ENCODE results near the gene CRKL. TPM values are rescaled to one million over a fixed set of nuclear protein-coding genes. Genes with fewer than 3 reads are reported as not detected.

CRKL gene
- total RNA-seq, 1 experiment from 2014 or later: 35.4 TPM

- H3K9ac ChIP-seq (ENCODE audit: low read length): peak overlapping the region; percentile 96
- peaks cover 53% of the 10 kb centered on the region for H4K20me1 ChIP-seq (ENCODE audit: low read length)
- H3K27me3 ChIP-seq (ENCODE audit: low read length): no peaks in the 10 kb centered on the region
- DNase-seq (no peak), ATAC-seq (no peak)
- no peak overlapping the region for H3K27ac ChIP-seq (ENCODE audit: low read length)
- H3K36me3 ChIP-seq (ENCODE audit: low read depth, low read length): peaks cover 7% of the 10 kb centered on the region
- H3K79me2 ChIP-seq (ENCODE audit: low read length): peaks cover 75% of the 10 kb centered on the region
- no peaks in the 10 kb centered on the region for H3K9me3 ChIP-seq (ENCODE audit: low read length)
- BruUV-seq (replicated peaks): TSS peak; percentile 23
- ChIA-PET POLR2A (ENCODE audit: unreplicated experiment) (interaction anchor here (0.6 kb wide), 1 partner anchor 56 kb away, joined by 4 read pairs; no protein-coding TSS in a partner anchor), CTCF (no interaction called here)
- H3K4me3 ChIP-seq (ENCODE audit: low read length): peak overlapping the region; percentile 99
- H3K4me1 ChIP-seq (ENCODE audit: insufficient read depth, low read length): peaks cover 14% of the 10 kb centered on the region
- H2AFZ ChIP-seq (ENCODE audit: low read length): no peak overlapping the region
- H3F3A ChIP-seq (ENCODE audit: low read length, unreplicated experiment): no peaks in the 10 kb centered on the region
- intact Hi-C loops (cut with micrococcal nuclease): no loop called here
- TF ChIP-seq EZH2 (IDR thresholded peaks at IDR 0.05; ENCODE audit: low read length, unreplicated experiment) (no peak), EZH2phosphoT487 (IDR thresholded peaks at IDR 0.05; ENCODE audit: borderline replicate concordance, low read length) (no peak), CTCF (conservative IDR thresholded peaks at IDR 0.05; ENCODE audit: low read depth, low read length) (no peak)
- peak overlapping the region; percentile 92 for H3K4me2 ChIP-seq (ENCODE audit: low read length)
- no peaks in the 10 kb centered on the region for H3K9me2 ChIP-seq (replicated peaks; ENCODE audit: low read length)
Measured at GRCh38 chr22:20919718-20920117, 2.5 kb downstream of the CRKL start.

- Histone ChIP-seq H3K4me1 (ENCODE audit: insufficient read depth, low read length) (peaks cover 14% of the 10 kb centered on the region), H4K20me1 (ENCODE audit: low read length) (peaks cover 62% of the 10 kb centered on the region), H3K4me3 (ENCODE audit: low read length) (peak overlapping the region; percentile 99), H3K9ac (ENCODE audit: low read length) (peak overlapping the region; percentile 96; the same call in 1 of the 2 replicates), H3K36me3 (ENCODE audit: low read depth, low read length) (peaks cover 7% of the 10 kb centered on the region), H3K79me2 (ENCODE audit: low read length) (peaks cover 86% of the 10 kb centered on the region), H3K27me3 (ENCODE audit: low read length) (no peaks in the 10 kb centered on the region), H3K9me2 (replicated peaks; ENCODE audit: low read length) (no peaks in the 10 kb centered on the region), H3K27ac (ENCODE audit: low read length) (no peak overlapping the region), H3K4me2 (ENCODE audit: low read length) (peak overlapping the region; percentile 92), H3K9me3 (ENCODE audit: low read length) (no peaks in the 10 kb centered on the region), H2AFZ (ENCODE audit: low read length) (no peak overlapping the region), H3F3A (ENCODE audit: low read length, unreplicated experiment) (no peaks in the 10 kb centered on the region)
- BruUV-seq (replicated peaks): no TSS peak
- ATAC-seq (no peak), DNase-seq (no peak)
- intact Hi-C loops (cut with micrococcal nuclease): no loop called here
- TF ChIP-seq EZH2 (IDR thresholded peaks at IDR 0.05; ENCODE audit: low read length, unreplicated experiment) (no peak), EZH2phosphoT487 (IDR thresholded peaks at IDR 0.05; ENCODE audit: borderline replicate concordance, low read length) (no peak), CTCF (conservative IDR thresholded peaks at IDR 0.05; ENCODE audit: low read depth, low read length) (no peak)
- POLR2A ChIA-PET (ENCODE audit: unreplicated experiment): no interaction called here
- CTCF ChIA-PET: interaction anchor here (0.7 to 1.8 kb wide), 2 partner anchors 35 to 36 kb away, joined by 4 to 7 read pairs; no protein-coding TSS in a partner anchor
Measured at GRCh38 chr22:20920881-20921203, 3.6 kb downstream of the CRKL start.

GRCh38 chr22:20922141-20922751 lies 5.0 kb downstream of the CRKL start:
- peaks cover 7% of the 10 kb centered on the region for H3K36me3 ChIP-seq (ENCODE audit: low read depth, low read length)
- no TSS peak for BruUV-seq (replicated peaks)
- ChIA-PET POLR2A (ENCODE audit: unreplicated experiment) (no interaction called here), CTCF (interaction anchor here (1.8 kb wide), 1 partner anchor 36 kb away, joined by 7 read pairs; no protein-coding TSS in a partner anchor)
- no peak overlapping the region for H2AFZ ChIP-seq (ENCODE audit: low read length)
- intact Hi-C loops (cut with micrococcal nuclease): no loop called here
- no peaks in the 10 kb centered on the region for H3K9me3 ChIP-seq (ENCODE audit: low read length)
- H3K9me2 ChIP-seq (replicated peaks; ENCODE audit: low read length): no peaks in the 10 kb centered on the region
- no peaks in the 10 kb centered on the region for H3K27me3 ChIP-seq (ENCODE audit: low read length)
- TF ChIP-seq EZH2phosphoT487 (IDR thresholded peaks at IDR 0.05; ENCODE audit: borderline replicate concordance, low read length) (no peak), CTCF (conservative IDR thresholded peaks at IDR 0.05; ENCODE audit: low read depth, low read length) (no peak), EZH2 (IDR thresholded peaks at IDR 0.05; ENCODE audit: low read length, unreplicated experiment) (no peak)
- no peak overlapping the region for H3K9ac ChIP-seq (ENCODE audit: low read length)
- H3K79me2 ChIP-seq (ENCODE audit: low read length): peaks cover 100% of the 10 kb centered on the region
- peaks cover 68% of the 10 kb centered on the region for H4K20me1 ChIP-seq (ENCODE audit: low read length)
- peak; percentile 38 for DNase-seq
- no peaks in the 10 kb centered on the region for H3F3A ChIP-seq (ENCODE audit: low read length, unreplicated experiment)
- no peak overlapping the region for H3K27ac ChIP-seq (ENCODE audit: low read length)
- no peak overlapping the region for H3K4me3 ChIP-seq (ENCODE audit: low read length)
- 0 out of 2 replicates have a peak, but pooled peaks have one; percentile 25 for ATAC-seq
- H3K4me2 ChIP-seq (ENCODE audit: low read length): peak overlapping the region; percentile 56; the same call in 1 of the 2 replicates
- peaks cover 14% of the 10 kb centered on the region for H3K4me1 ChIP-seq (ENCODE audit: insufficient read depth, low read length)
